GM12892 (cell line): ENCODE data around the gene RANGRF.

Experiments used
- POLR2AphosphoS5 ChIP-seq: IDR thresholded peaks from 2 replicates; pipeline ENCODE4 v1.6.1; 2011; ENCODE audit warnings: low read depth, low read length, control low read depth
- TAF1 ChIP-seq: IDR thresholded peaks from 2 replicates; pipeline ENCODE4 v1.6.1; 2011; ENCODE audit warnings: low read depth, mild to moderate bottlenecking, control low read depth, low read length, borderline replicate concordance

- TF ChIP-seq POLR2AphosphoS5 (no peak), TAF1 (no peak)
Observed at GRCh38 chr17:8264836-8265542, 23.5 kb upstream of the RANGRF start.
